DND-41 (cell line): ENCODE results near the gene FARP1.

Experiments used
- CTCF ChIP-seq: IDR thresholded peaks from 2 replicates; pipeline ENCODE4 v1.5.1; 2012; ENCODE audit warnings: borderline replicate concordance, low read length, moderate library complexity, mild to moderate bottlenecking; ENCODE audit not compliant: poor library complexity, severe bottlenecking; ENCODE audit errors: extremely low read depth
- EZH2 ChIP-seq: IDR thresholded peaks from 3 replicates; pipeline ENCODE4 v1.6.1; 2012; ENCODE audit warnings: borderline replicate concordance, low read depth, mild to moderate bottlenecking, moderate library complexity, low read length, inconsistent platforms; ENCODE audit not compliant: severe bottlenecking

- TF ChIP-seq CTCF, result no peak
- no peak for TF ChIP-seq EZH2
Observed at GRCh38 chr13:98311200-98311548, 168.3 kb downstream of the FARP1 start.
